Measurements from ENCODE around the gene KXD1.

Gene KXD1, protein sequence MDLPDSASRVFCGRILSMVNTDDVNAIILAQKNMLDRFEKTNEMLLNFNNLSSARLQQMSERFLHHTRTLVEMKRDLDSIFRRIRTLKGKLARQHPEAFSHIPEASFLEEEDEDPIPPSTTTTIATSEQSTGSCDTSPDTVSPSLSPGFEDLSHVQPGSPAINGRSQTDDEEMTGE

DNA sequence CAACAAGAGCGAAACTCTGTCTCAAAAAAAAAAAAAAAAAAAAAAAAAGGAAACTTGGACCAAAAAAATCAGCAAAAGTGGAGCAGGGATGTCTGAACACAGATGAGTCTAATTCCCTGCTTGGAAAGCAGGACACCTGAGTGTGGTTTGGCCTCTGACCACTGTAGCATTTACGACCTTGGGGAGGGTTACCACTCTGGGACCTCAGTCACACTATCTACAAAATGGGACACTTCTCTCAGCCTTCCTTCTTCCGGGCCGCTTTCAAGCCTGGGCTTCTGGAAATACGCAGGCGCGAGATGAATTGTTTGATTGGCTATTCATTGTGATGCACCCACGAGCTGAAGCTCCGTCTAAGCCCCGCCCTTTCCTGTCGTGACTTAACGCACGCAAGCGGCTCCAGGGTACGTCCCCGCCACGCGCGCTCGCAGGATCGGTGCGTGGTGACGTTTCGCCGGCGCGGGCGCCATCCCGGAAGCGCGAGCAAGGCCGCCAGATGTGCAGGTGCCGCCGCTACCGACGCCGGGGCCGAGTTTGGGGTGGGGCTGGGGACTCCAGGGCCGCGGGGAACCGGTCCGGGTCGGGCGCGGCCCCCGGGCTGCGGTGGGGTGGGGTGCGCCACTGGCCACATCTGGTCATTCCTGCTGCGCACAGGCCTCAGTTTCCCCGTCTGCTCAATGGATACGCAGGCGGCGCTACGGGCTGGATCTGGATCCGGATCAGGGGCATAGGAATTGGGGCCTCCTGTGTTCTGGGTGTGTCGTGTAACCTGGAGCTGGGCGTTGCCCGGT is at the start of gene KXD1:
Gene KXD1, plus strand, starts transcription at position 460 of the 791 bp plus-strand sequence. CDS start 4,187 bp downstream, outside the sequence.
- Histone ChIP-seq H3K4me3 (ENCODE audit: low read depth, low read length) (peak within 1 kb of the TSS; percentile 99), H3K36me3 (replicated peaks) (peaks cover 8% of the 10 kb centered on the region), H3K27ac (peak within 1 kb of the TSS; percentile 80), H3K27me3 (replicated peaks) (no peaks in the 10 kb centered on the region)
- peak; percentile 98 for DNase-seq
- in situ Hi-C loops (cut with HindIII; ENCODE audit: low pct_ligation_motif_present, low sequenced_read_pairs) = no loop called here
- TF ChIP-seq, protein P1, sequence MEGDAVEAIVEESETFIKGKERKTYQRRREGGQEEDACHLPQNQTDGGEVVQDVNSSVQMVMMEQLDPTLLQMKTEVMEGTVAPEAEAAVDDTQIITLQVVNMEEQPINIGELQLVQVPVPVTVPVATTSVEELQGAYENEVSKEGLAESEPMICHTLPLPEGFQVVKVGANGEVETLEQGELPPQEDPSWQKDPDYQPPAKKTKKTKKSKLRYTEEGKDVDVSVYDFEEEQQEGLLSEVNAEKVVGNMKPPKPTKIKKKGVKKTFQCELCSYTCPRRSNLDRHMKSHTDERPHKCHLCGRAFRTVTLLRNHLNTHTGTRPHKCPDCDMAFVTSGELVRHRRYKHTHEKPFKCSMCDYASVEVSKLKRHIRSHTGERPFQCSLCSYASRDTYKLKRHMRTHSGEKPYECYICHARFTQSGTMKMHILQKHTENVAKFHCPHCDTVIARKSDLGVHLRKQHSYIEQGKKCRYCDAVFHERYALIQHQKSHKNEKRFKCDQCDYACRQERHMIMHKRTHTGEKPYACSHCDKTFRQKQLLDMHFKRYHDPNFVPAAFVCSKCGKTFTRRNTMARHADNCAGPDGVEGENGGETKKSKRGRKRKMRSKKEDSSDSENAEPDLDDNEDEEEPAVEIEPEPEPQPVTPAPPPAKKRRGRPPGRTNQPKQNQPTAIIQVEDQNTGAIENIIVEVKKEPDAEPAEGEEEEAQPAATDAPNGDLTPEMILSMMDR (IDR thresholded peaks at IDR 0.05; ENCODE audit: low read depth, low read length, missing control alignments) = no peak

DNA sequence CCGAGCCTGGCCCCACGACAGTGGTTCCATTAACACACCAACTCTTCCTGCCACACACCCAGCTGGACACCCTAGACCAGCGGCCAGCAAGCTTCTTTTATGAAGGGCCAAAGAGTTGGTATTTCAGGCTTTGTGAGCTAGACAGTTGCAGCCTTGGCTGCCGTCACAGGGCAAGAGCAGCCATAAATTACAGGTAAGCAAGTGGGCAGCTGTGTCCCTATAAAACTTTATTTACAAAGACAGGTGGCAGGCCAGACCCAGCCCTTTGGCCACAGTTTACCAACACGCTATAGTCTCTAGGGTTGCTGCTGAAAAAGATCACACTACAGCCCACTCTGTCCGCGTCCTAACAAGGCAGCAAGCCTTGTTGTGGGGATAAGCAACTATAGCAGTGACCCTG is 49.1 kb upstream of the KXD1 start:
- no peak overlapping the region for H3K4me3 ChIP-seq (ENCODE audit: low read depth, low read length)
- no peak for DNase-seq
- no peaks in the 10 kb centered on the region for H3K27me3 ChIP-seq (replicated peaks)
- in situ Hi-C loops (cut with HindIII; ENCODE audit: low pct_ligation_motif_present, low sequenced_read_pairs) = no loop called here
- H3K36me3 ChIP-seq (replicated peaks) = no peaks in the 10 kb centered on the region
- no peak overlapping the region for H3K27ac ChIP-seq
- TF ChIP-seq, protein P1 (IDR thresholded peaks at IDR 0.05; ENCODE audit: low read depth, low read length, missing control alignments) = no peak

DNA sequence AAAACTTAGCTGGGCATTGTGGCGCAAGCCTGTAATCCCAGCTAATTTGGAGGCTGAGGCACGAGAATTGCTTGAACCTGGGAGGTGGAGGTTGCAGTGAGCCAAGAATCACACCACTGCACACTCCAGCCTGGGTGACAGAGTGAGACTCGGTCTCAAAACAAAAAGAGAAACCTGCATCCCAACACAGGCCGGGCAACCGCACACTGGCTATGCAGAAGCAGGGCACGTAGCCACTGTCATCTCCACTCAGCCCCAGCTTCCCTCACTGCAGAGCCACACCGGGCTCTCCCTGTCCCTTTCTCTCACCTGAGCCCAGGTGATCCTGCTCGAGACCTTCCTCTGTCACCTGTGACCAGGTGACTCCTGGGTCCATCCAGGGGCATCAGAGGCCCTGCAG is 47.5 kb upstream of the KXD1 start:
- TF ChIP-seq, protein P1 (IDR thresholded peaks at IDR 0.05; ENCODE audit: low read depth, low read length, missing control alignments) = no peak
- no peak for DNase-seq
- Histone ChIP-seq H3K36me3 (replicated peaks) (no peaks in the 10 kb centered on the region), H3K27ac (no peak overlapping the region), H3K4me3 (ENCODE audit: low read depth, low read length) (no peak overlapping the region), H3K27me3 (replicated peaks) (no peaks in the 10 kb centered on the region)
- in situ Hi-C loops (cut with HindIII; ENCODE audit: low pct_ligation_motif_present, low sequenced_read_pairs) = no loop called here

DNA sequence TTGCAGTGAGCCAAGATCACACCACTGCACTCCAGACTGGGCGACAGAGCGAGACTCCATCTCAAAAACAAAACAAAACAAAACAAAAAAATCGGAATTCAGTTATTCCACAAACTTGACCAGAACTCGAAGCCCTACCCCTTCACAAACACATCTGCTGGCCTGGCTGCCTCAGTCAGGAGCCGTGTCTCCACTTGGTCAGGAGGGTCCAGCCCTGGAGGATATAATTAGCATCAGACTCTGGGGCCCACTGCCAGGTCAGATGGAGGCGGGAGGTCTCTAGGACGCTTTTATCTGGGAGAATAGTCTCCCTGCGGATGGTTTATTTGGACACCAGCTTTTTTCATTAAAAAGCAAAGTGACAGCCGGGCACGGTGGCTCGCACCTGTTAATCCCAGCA is 43.8 kb upstream of the KXD1 start:
- in situ Hi-C loops (cut with HindIII; ENCODE audit: low pct_ligation_motif_present, low sequenced_read_pairs) = no loop called here

DNA sequence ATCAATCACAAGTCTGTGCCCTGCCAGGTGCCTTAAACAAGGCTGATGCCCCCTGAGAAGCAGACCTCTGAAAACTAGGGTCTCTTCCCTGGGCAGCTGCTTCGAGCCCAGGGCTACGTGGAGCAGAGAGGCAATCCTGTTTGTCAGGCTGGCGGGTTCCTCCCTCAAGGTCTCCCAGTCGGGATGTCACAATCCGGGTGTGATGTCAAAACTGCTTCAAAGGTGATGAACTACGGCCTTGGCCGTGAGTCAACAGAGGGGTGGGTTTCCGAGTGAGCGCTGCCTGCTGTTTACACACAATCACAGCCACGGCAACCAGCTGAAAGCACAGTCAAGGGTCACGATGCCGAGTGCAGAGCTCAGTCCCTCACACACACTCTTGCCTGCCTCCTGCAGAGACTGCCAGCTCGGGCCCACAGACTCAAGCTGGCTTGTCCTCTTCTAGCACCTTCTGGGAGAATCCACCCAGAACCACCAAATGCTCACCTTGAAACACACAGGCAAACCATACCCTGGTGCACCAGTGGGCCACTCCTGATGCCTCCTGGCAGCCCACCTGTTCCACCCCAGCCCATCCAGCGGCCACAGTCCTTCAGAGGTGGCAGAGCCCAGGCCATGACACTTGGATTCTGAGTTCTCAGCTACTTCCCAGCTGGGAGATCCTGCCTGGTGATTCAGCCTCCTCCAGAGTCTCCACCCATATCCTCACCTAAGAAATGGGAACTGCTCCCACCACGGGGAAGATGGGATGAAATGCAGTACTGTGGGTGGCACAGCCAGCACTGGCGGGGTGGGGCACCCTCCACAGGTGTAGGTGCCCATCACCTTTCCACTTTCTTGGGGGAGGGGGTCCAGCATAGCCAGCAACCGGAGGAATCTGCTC is 42.6 kb upstream of the KXD1 start:
- Histone ChIP-seq H3K27ac (peak overlapping the region; percentile 55), H3K4me3 (ENCODE audit: low read depth, low read length) (no peak overlapping the region), H3K36me3 (replicated peaks) (no peaks in the 10 kb centered on the region), H3K27me3 (replicated peaks) (no peaks in the 10 kb centered on the region)
- in situ Hi-C loops (cut with HindIII; ENCODE audit: low pct_ligation_motif_present, low sequenced_read_pairs) = no loop called here
- peak; percentile 86 for DNase-seq
- TF ChIP-seq, protein P1 (IDR thresholded peaks at IDR 0.05; ENCODE audit: low read depth, low read length, missing control alignments) = no peak

More for the DNA sequence above, 43.8 kb upstream of the KXD1 start:
- Histone ChIP-seq H3K27ac (peak overlapping the region; percentile 12), H3K27me3 (replicated peaks) (no peaks in the 10 kb centered on the region), H3K36me3 (replicated peaks) (no peaks in the 10 kb centered on the region), H3K4me3 (ENCODE audit: low read depth, low read length) (no peak overlapping the region)
- DNase-seq = no peak
- TF ChIP-seq, protein P1 (IDR thresholded peaks at IDR 0.05; ENCODE audit: low read depth, low read length, missing control alignments) = no peak

All from brain microvascular endothelial cell (primary cell).